Hair follicular keratinocyte (primary cell): ENCODE results near the gene ZNF26. TPM values are rescaled to one million over a fixed set of nuclear protein-coding genes. Genes with fewer than 3 reads are reported as not detected.

Source experiments
- total RNA-seq: library from RNA; depleted of rRNA; stranded (reverse); fragments of >200 nt; gene quantifications from 2 replicates; pipeline ENCODE4 v1.2.3, GENCODE V29; 2015

Gene ZNF26, protein sequence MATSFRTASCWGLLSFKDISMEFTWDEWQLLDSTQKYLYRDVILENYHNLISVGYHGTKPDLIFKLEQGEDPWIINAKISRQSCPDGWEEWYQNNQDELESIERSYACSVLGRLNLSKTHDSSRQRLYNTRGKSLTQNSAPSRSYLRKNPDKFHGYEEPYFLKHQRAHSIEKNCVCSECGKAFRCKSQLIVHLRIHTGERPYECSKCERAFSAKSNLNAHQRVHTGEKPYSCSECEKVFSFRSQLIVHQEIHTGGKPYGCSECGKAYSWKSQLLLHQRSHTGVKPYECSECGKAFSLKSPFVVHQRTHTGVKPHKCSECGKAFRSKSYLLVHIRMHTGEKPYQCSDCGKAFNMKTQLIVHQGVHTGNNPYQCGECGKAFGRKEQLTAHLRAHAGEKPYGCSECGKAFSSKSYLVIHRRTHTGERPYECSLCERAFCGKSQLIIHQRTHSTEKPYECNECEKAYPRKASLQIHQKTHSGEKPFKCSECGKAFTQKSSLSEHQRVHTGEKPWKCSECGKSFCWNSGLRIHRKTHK
- total RNA-seq, result 1.8 and 3.9 TPM in 2 replicates

DNA sequence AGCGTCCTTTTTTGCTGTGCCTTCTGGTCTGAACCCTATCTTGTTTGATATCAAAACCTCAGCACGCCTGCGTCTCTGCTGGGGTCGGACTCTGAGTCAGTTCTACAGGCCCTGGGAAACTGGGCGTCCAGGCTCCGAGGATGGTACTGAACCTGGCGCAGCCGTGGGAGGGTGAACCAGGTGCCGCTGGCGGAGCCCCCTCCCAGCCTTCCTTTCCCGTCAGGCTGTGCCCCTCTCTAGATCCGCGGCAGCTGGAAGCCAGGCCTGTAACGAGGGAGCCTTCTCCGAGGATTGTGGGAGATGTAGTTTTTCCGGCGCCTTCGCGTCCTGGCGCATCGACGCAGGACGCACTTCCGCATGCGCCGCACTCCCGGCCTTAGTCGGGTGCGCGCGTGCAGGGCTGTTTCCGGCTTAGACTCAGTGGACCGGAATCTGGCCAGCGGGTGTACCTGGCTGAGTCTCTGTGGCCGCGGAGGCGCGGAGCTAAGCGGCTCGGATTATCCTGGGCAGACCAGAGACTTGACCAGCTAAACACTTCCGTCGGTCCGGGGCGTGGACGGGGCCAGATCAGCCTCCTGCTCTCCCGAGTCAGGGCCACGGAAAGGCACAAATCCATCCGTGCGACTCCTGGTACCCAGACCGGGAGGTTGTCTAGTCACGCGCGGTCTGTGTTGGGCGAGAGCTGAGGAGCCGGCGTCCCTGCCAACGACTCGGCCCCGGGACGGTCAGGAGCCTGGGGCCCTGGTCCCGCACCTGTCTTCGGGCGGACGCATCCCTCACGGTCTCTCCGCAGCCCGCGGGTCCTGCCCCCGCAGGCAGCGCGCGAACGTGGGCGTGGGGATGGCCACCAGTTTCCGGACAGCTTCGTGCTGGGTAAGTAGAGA, at the start of gene ZNF26:
TSS of gene ZNF26 (plus strand) at position 367 of the 884 bp plus-strand sequence. CDS start at position 841, 474 bp downstream.

DNA sequence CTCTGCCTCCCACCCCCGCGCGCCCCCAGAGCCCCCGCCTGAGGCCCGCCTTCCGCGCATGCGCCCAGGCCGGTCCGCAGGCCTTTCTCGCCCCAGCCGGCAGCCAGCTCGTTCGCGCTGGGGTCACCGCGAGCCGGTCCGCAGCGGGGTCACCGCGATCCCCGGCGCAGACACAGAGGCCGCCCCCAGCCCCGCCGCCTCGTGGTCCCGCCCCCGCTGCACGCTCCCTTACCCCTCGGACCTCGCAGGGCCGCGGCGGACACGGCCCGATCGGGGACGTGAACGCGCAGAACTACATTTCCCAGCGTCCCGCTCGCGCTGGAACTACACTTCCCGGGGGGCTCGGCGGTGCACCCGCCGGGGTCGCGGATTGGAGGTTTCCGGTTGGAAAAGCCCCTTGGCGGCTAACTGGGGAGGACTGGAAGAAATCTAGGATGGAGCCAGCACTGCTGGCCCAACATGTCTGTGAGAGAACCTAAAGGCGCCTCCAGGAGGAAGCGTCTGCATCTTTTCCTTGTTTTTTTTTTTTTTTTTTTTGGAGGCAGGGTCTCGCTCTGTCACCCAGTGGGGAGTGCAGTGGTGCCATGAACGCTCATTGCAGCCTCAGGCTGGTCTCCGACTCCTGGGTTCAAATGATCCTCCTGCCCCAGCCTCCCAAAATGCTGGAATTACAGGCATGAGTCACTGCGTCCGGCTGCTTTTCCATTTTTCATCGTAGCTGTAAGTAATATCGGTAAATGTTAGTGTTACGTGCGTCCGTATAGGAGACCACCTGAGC, 30.0 kb upstream of the ZNF26 start, which contains the start of gene ZNF605:
TSS of gene ZNF605 (minus strand) at position 296 of the 778 bp plus-strand sequence. CDS start 10,671 bp downstream, outside the sequence.

DNA sequence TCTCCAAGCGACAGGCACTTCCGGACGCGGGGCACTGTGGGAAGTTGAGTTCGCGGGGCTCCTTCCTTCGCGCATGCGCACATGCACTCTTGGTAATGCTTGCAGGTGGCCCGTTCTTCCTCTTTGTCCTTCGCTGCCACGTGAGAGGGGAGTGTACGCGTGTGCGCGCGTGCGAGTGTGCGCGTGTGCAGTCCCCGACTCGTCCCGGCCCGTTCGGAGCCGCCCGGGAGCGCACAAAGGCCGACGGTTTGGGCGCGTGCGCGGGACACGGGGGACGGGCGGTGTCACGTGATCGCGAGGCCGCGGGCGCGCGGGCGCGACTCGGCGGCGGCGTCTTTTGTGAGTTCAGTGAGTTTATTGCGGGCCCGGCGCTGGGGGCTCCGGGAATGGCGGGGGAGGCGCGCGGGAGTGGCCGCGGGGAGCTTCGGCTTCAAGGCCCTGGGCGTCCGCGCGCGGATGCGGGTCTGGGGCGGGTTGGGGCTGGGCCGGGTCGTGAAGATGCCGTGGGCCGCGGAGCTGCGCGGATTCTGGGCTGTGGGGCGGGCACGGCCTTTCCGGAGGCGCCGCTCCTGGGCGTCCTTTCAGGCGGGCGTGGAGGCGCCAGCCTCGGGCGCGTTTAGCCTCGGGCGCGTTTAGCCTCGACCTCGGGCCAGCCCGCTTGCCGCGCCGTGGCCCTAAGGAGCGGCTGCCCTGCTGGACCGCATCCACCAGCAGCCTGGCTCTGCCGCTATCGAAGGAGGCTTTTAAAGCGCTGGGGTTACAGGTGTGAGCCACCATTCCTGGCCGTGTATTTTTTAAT, 51.2 kb downstream of the ZNF26 start, which contains the start of gene ZNF84:
TSS of gene ZNF84 (plus strand) at position 303 of the 799 bp plus-strand sequence. CDS start 3,959 bp downstream, outside the sequence.

Other genes starting within 250 kb of the ZNF26 start
- 60.3 and 72.7 TPM in 2 replicates for gene ANKLE2, start 224.5 kb upstream of the ZNF26 start, total RNA-seq
- 39.9 and 56.2 TPM in 2 replicates for gene GOLGA3, start 157.5 kb upstream of the ZNF26 start, total RNA-seq
- gene CHFR, start 98.8 kb upstream of the ZNF26 start, total RNA-seq, result 24.0 and 26.2 TPM in 2 replicates
- 2.8 and 3.7 TPM in 2 replicates for gene ZNF605, start 30.1 kb upstream of the ZNF26 start, total RNA-seq
- gene ZNF84, start 51.1 kb downstream of the ZNF26 start, total RNA-seq, result 7.0 and 17.6 TPM in 2 replicates
- 10.0 and 10.4 TPM in 2 replicates for gene ZNF140, start 94.6 kb downstream of the ZNF26 start, total RNA-seq
- 0.11 and 0.23 TPM in 2 replicates for gene ZNF891, start 143.9 kb downstream of the ZNF26 start, total RNA-seq
- gene ZNF10, start 144.3 kb downstream of the ZNF26 start, total RNA-seq, result 3.4 and 8.4 TPM in 2 replicates
- gene ZNF268, start 195.1 kb downstream of the ZNF26 start, total RNA-seq, result 11.9 and 13.5 TPM in 2 replicates
- gene ANHX, start 249.5 kb downstream of the ZNF26 start, total RNA-seq, result not detected in 2 replicates